IMR-90 (cell line): Measurements from ENCODE around the gene RNF180. TPM values are rescaled to one million over a fixed set of nuclear protein-coding genes. Genes with fewer than 3 reads are reported as not detected.

ENCODE experiments used
- ATAC-seq: fragments of 200-7000 bp; cut with Tn5 transposase; 2 replicates; pipeline ENCODE4 v1.9.1; 2020; ENCODE audit warnings: low read depth, mild to moderate bottlenecking, moderate library complexity
- BruUV-seq: library from RNA; stranded (reverse); fragments of 400-500 nt; replicated peaks from 2 replicates; lab custom pipeline; 2021; lab: Mats Ljungman, UMichigan
- CTCF ChIA-PET: fragments of 300-600 bp; formaldehyde crosslinking; extraction: SDS; loops from one replicate; lab custom pipeline; 2021; ENCODE audit warnings: antibody characterized with exemption; lab: Yijun Ruan, JAX
- POLR2A ChIA-PET: fragments of 300-600 bp; sonication (Branson Sonifier 250); formaldehyde crosslinking; loops from one replicate; lab custom pipeline; 2022; ENCODE audit warnings: antibody characterized with exemption; ENCODE audit not compliant: unreplicated experiment; lab: Charles Lee
- DNase-seq: peaks from one replicate; pipeline ENCODE4 v3.0.0; 2013
- H2AFZ ChIP-seq: replicated peaks from 2 replicates; pipeline ENCODE3; 2013; ENCODE audit warnings: low read length, mild to moderate bottlenecking; ENCODE audit not compliant: poor library complexity
- H2AK5ac ChIP-seq: 2 replicates; pipeline ENCODE4 v1.6.1; 2013; ENCODE audit warnings: low read depth, low read length, inconsistent platforms
- H2AK9ac ChIP-seq: replicated peaks from 2 replicates; pipeline ENCODE3; 2013; ENCODE audit warnings: mild to moderate bottlenecking, low read depth, low read length, moderate library complexity; ENCODE audit not compliant: poor library complexity
- H2BK120ac ChIP-seq: 2 replicates; pipeline ENCODE4 v1.6.1; 2013; ENCODE audit warnings: low read depth, low read length, inconsistent platforms
- H2BK15ac ChIP-seq: 3 replicates; pipeline ENCODE4 v1.6.1; 2013; ENCODE audit warnings: low read depth, low read length, inconsistent platforms
- H2BK20ac ChIP-seq: 2 replicates; pipeline ENCODE4 v1.6.1; 2013; ENCODE audit warnings: low read depth, mild to moderate bottlenecking, inconsistent platforms, low read length, moderate library complexity
- H2BK5ac ChIP-seq: 2 replicates; pipeline ENCODE4 v1.6.1; 2013; ENCODE audit warnings: mild to moderate bottlenecking, low read depth, low read length, inconsistent platforms; ENCODE audit not compliant: poor library complexity, severe bottlenecking
- H3K14ac ChIP-seq: replicated peaks from 2 replicates; pipeline ENCODE4 v1.6.1; 2013; ENCODE audit warnings: low read depth, low read length, inconsistent platforms
- H3K18ac ChIP-seq: 2 replicates; pipeline ENCODE4 v1.6.1; 2013; ENCODE audit warnings: low read depth, low read length, control low read depth
- H3K23ac ChIP-seq: 2 replicates; pipeline ENCODE4 v1.6.1; 2013; ENCODE audit warnings: low read depth, low read length, inconsistent platforms
- H3K27ac ChIP-seq: 2 replicates; pipeline ENCODE4 v1.5.1; 2013; ENCODE audit warnings: mild to moderate bottlenecking, control low read depth, low read length; ENCODE audit not compliant: insufficient read depth
- H3K27me3 ChIP-seq: 2 replicates; pipeline ENCODE4 v1.6.1; 2013; ENCODE audit warnings: low read length; ENCODE audit not compliant: control insufficient read depth, insufficient read depth
- H3K36me3 ChIP-seq: 2 replicates; pipeline ENCODE4 v1.6.1; 2013; ENCODE audit warnings: low read length, mixed read lengths; ENCODE audit not compliant: control insufficient read depth, insufficient read depth
- H3K4ac ChIP-seq: 2 replicates; pipeline ENCODE4 v1.6.1; 2013; ENCODE audit warnings: low read depth, low read length, inconsistent platforms
- H3K4me1 ChIP-seq: 2 replicates; pipeline ENCODE4 v1.6.1; 2013; ENCODE audit warnings: low read length, mixed read lengths; ENCODE audit not compliant: control insufficient read depth, insufficient read depth
- H3K4me2 ChIP-seq: 2 replicates; pipeline ENCODE4 v1.6.1; 2013; ENCODE audit warnings: low read depth, mild to moderate bottlenecking, control low read depth, low read length, moderate library complexity
- H3K4me3 ChIP-seq: 2 replicates; pipeline ENCODE4 v1.5.1; 2013; ENCODE audit warnings: low read depth, mild to moderate bottlenecking, control low read depth, low read length, moderate library complexity; ENCODE audit not compliant: insufficient read depth
- H3K56ac ChIP-seq: 2 replicates; pipeline ENCODE4 v1.6.1; 2013; ENCODE audit warnings: low read length, inconsistent platforms; ENCODE audit not compliant: insufficient read depth; ENCODE audit errors: extremely low read depth
- H3K79me1 ChIP-seq, 2 experiments: 2 replicates each; pipeline ENCODE4 v1.6.1; 2013; ENCODE audit warnings: low read length in 2 of 2, inconsistent platforms in 1 of 2, low read depth in 1 of 2
- H3K9ac ChIP-seq: 2 replicates; pipeline ENCODE4 v1.6.1; 2013; ENCODE audit warnings: low read depth, low read length, control low read depth
- H3K9me1 ChIP-seq: 2 replicates; pipeline ENCODE4 v1.6.1; 2013; ENCODE audit warnings: low read length, inconsistent platforms; ENCODE audit not compliant: insufficient read depth
- H3K9me3 ChIP-seq: 2 replicates; pipeline ENCODE4 v1.6.1; 2013; ENCODE audit warnings: low read length; ENCODE audit not compliant: control insufficient read depth, insufficient read depth
- H4K20me1 ChIP-seq: 2 replicates; pipeline ENCODE4 v1.6.1; 2013; ENCODE audit warnings: low read length, inconsistent platforms; ENCODE audit not compliant: insufficient read depth
- H4K5ac ChIP-seq: 2 replicates; pipeline ENCODE4 v1.6.1; 2013; ENCODE audit warnings: mild to moderate bottlenecking, low read depth, low read length, control low read depth
- H4K8ac ChIP-seq, 2 experiments: 2 replicates each; pipeline ENCODE4 v1.6.1; 2013; ENCODE audit warnings: low read depth in 2 of 2, low read length in 2 of 2, control low read depth in 1 of 2, inconsistent platforms in 1 of 2
- H4K91ac ChIP-seq: 2 replicates; pipeline ENCODE4 v1.6.1; 2013; ENCODE audit warnings: low read depth, low read length, inconsistent platforms; ENCODE audit not compliant: insufficient read depth
- CHD1 ChIP-seq: IDR thresholded peaks from 2 replicates; pipeline ENCODE4 v1.6.1; 2012; ENCODE audit warnings: low read depth, low read length, improper control_type of control experiment
- POLR2A ChIP-seq: IDR thresholded peaks from 2 replicates; pipeline ENCODE4 v1.6.1; 2012; ENCODE audit warnings: mild to moderate bottlenecking, low read depth, low read length
- WGBS, 2 experiments: methylation state at CpG; one replicate each; pipeline versions ENCODE4 v1.1.5 to v1.1.7; 2013; ENCODE audit warnings: missing lambda C conversion rate in 2 of 2; ENCODE audit not compliant: insufficient read length in 1 of 2; ENCODE audit errors: extremely low coverage in 2 of 2; 5-methylcytosine and 5-hydroxymethylcytosine counted together
- dilution Hi-C: fragments of 300-500 bp; cut with HindIII; formaldehyde crosslinking; loops from one replicate; pipeline ENCODE4 v1.14.3; 2018; ENCODE audit warnings: low sequenced_read_pairs; ENCODE audit not compliant: unreplicated experiment
- in situ Hi-C: fragments of 300-500 bp; cut with MboI; formaldehyde crosslinking; loops from 3 replicates; pipeline ENCODE4 v1.14.3; 2019; ENCODE audit warnings: low sequenced_read_pairs, inconsistent platforms, mixed read lengths
- intact Hi-C: fragments of 100-400 bp; cut with micrococcal nuclease; formaldehyde crosslinking; loops from 2 replicates; pipeline ENCODE4 v1.10.0; 2022
- polyA plus RNA-seq, 3 experiments: library from polyadenylated mRNA; depleted of rRNA; stranded (reverse); fragments of >200 nt; gene quantifications; 2 replicates each; pipeline ENCODE4 v1.2.3, GENCODE V29; 2012; ENCODE audit warnings: low replicate concordance in 1 of 3
- total RNA-seq: library from RNA; depleted of rRNA; stranded (reverse); fragments of >200 nt; gene quantifications from 2 replicates; pipeline ENCODE4 v1.2.3, GENCODE V29; 2012

The RNF180 gene
- total and polyA plus RNA-seq, 2 of the 4 experiments (the other 2 are of a cell fraction) = 0.02 to 0.36 TPM

GRCh38 chr5:64206653-64207052 lies 41.0 kb downstream of the RNF180 start:
- TF ChIP-seq CHD1 (no peak), POLR2A (no peak)
- Histone ChIP-seq H3K4me1 (no peaks in the 10 kb centered on the region), H2BK15ac (no peak overlapping the region), H3K23ac (no peak overlapping the region), H2AFZ (no peak overlapping the region), H2BK120ac (no peak overlapping the region), H3K4me3 (no peak overlapping the region), H3K27me3 (no peaks in the 10 kb centered on the region), H3K14ac (no peak overlapping the region), H3K9ac (no peak overlapping the region), H4K5ac (no peak overlapping the region), H3K9me1 (no peaks in the 10 kb centered on the region), H2AK9ac (no peak overlapping the region), H2BK20ac (no peak overlapping the region), H3K79me1 (no peaks in the 10 kb centered on the region), H3K4ac (no peak overlapping the region), H3K4me2 (no peak overlapping the region), H4K91ac (no peak overlapping the region), H3K9me3 (no peaks in the 10 kb centered on the region), H3K18ac (no peak overlapping the region), H3K56ac (no peak overlapping the region), H2BK5ac (no peak overlapping the region), H2AK5ac (no peak overlapping the region), H4K8ac (no peak overlapping the region), H3K27ac (no peak overlapping the region), H3K36me3 (no peaks in the 10 kb centered on the region), H4K20me1 (no peaks in the 10 kb centered on the region)
- no TSS peak for BruUV-seq
- intact Hi-C loops = loop anchor here (5.0 to 10.0 kb wide), 2 partner anchors 59 to 1762 kb away; no protein-coding TSS in a partner anchor
- dilution Hi-C loops = no loop called here
- no CpG with 5 or more reads among the region's 2 CpGs for WGBS, 2 experiments
- DNase-seq (no peak), ATAC-seq (no peak)
- ChIA-PET POLR2A (no interaction called here), CTCF (no interaction called here)
- in situ Hi-C loops = no loop called here
